Neural cell (in vitro differentiated cells): ENCODE measurements around the gene MPIG6B. TPM values are rescaled to one million over a fixed set of nuclear protein-coding genes. Genes with fewer than 3 reads are reported as not detected.

Source experiments
- H2AFZ ChIP-seq: fragments of 200-600, 300-800 bp; sonication (generic), shearing (Covaris generic); 2 replicates; pipeline ENCODE4 v1.6.0; 2014; ENCODE audit warnings: low read depth, mild to moderate bottlenecking, antibody characterized with exemption, low read length, moderate library complexity
- H3F3A ChIP-seq: fragments of 200-600 bp; shearing (Covaris generic); 2 replicates; pipeline ENCODE4 v1.6.1; 2016; ENCODE audit warnings: mild to moderate bottlenecking, moderate library complexity, mixed read lengths, antibody characterized with exemption, low read length; ENCODE audit not compliant: insufficient read depth, poor library complexity, severe bottlenecking
- H3K27ac ChIP-seq: fragments of 200-600, 300-800 bp; sonication (generic), shearing (Covaris generic); 2 replicates; pipeline ENCODE4 v1.5.1; 2014; ENCODE audit warnings: mild to moderate bottlenecking, low read length, moderate library complexity
- H3K27me3 ChIP-seq: fragments of 300-800, 200-600 bp; sonication (generic), shearing (Covaris generic); 2 replicates; pipeline ENCODE4 v1.6.0; 2014; ENCODE audit warnings: mild to moderate bottlenecking, low read depth, low read length, moderate library complexity; ENCODE audit not compliant: insufficient read depth
- H3K36me3 ChIP-seq: fragments of 300-800, 200-600 bp; sonication (generic), shearing (Covaris generic); 2 replicates; pipeline ENCODE4 v1.5.1; 2014; ENCODE audit warnings: mild to moderate bottlenecking, antibody characterized with exemption, low read length, moderate library complexity; ENCODE audit not compliant: insufficient read depth
- H3K4me2 ChIP-seq: fragments of 300-800, 200-600 bp; sonication (generic), shearing (Covaris generic); 2 replicates; pipeline ENCODE4 v1.6.0; 2014; ENCODE audit warnings: mild to moderate bottlenecking, low read length
- H3K4me3 ChIP-seq: fragments of 300-800, 200-600 bp; sonication (generic), shearing (Covaris generic); 2 replicates; pipeline ENCODE4 v1.5.1; 2014; ENCODE audit warnings: mild to moderate bottlenecking, low read length, moderate library complexity
- H3K79me2 ChIP-seq: fragments of 200-600 bp; shearing (Covaris generic); replicated peaks from 2 replicates; pipeline ENCODE4 v1.6.0; 2014; ENCODE audit warnings: mild to moderate bottlenecking, low read length, moderate library complexity; ENCODE audit not compliant: insufficient read depth
- H3K9ac ChIP-seq: fragments of 300-800, 200-600 bp; sonication (generic), shearing (Covaris generic); 2 replicates; pipeline ENCODE4 v1.6.1; 2016; ENCODE audit warnings: mild to moderate bottlenecking, low read length, mixed read lengths
- H3K9me2 ChIP-seq: fragments of 200-600 bp; shearing (Covaris generic); 2 replicates; pipeline ENCODE4 v1.6.1; 2016; ENCODE audit warnings: mild to moderate bottlenecking, low read length, mixed read lengths; ENCODE audit not compliant: insufficient read depth
- H3K9me3 ChIP-seq: fragments of 200-600, 300-800 bp; sonication (generic), shearing (Covaris generic); 2 replicates; pipeline ENCODE4 v1.6.1; 2016; ENCODE audit warnings: mild to moderate bottlenecking, mixed run types, low read length, moderate library complexity, mixed read lengths
- H4K20me1 ChIP-seq: fragments of 200-600 bp; shearing (Covaris generic); 2 replicates; pipeline ENCODE4 v1.6.1; 2016; ENCODE audit warnings: mild to moderate bottlenecking, mixed run types; ENCODE audit not compliant: insufficient read depth
- EP300 ChIP-seq: fragments of 450-650 bp; conservative IDR thresholded peaks from 2 replicates; pipeline ENCODE4 v1.6.1; 2014; ENCODE audit warnings: antibody characterized with exemption, mild to moderate bottlenecking, moderate library complexity; ENCODE audit not compliant: poor library complexity, severe bottlenecking
- EZH2 ChIP-seq: fragments of 200-600, 300-800 bp; shearing (Covaris generic), sonication (generic); IDR thresholded peaks from 2 replicates; pipeline ENCODE4 v1.6.1; 2014; ENCODE audit warnings: antibody characterized with exemption, low read length, borderline replicate concordance, mild to moderate bottlenecking; ENCODE audit not compliant: insufficient read depth, poor library complexity, severe bottlenecking
- MXI1 ChIP-seq: fragments of 450-650 bp; conservative IDR thresholded peaks from 2 replicates; pipeline ENCODE4 v1.6.1; 2014; ENCODE audit warnings: antibody characterized with exemption, mild to moderate bottlenecking; ENCODE audit not compliant: poor library complexity, severe bottlenecking
- POLR2AphosphoS5 ChIP-seq: IDR thresholded peaks from 2 replicates; pipeline ENCODE4 v1.6.1; 2012
- RAD21 ChIP-seq: fragments of 450-650 bp; conservative IDR thresholded peaks from 2 replicates; pipeline ENCODE4 v1.6.1; 2014; ENCODE audit warnings: antibody characterized with exemption, mild to moderate bottlenecking, moderate library complexity
- SMC3 ChIP-seq: fragments of 450-650 bp; conservative IDR thresholded peaks from 2 replicates; pipeline ENCODE4 v1.6.1; 2014; ENCODE audit warnings: antibody characterized with exemption, mild to moderate bottlenecking, moderate library complexity; ENCODE audit not compliant: poor library complexity
- TAF1 ChIP-seq: IDR thresholded peaks from 2 replicates; pipeline ENCODE4 v1.6.1; 2012; ENCODE audit warnings: low read depth
- polyA plus RNA-seq: library from polyadenylated mRNA; depleted of rRNA; stranded (reverse); fragments of >200 nt; gene quantifications from 2 replicates; pipeline ENCODE4 v1.2.3, GENCODE V29; 2014
- TF ChIP-seq, protein P1 (sequence below): IDR thresholded peaks from 2 replicates; pipeline ENCODE4 v1.6.1; 2012; ENCODE audit warnings: borderline replicate concordance
- TF ChIP-seq, protein P2 (sequence below): fragments of 450-650 bp; IDR thresholded peaks from 2 replicates; pipeline ENCODE4 v1.5.1; 2014; ENCODE audit warnings: antibody characterized with exemption, mild to moderate bottlenecking, moderate library complexity; ENCODE audit not compliant: poor library complexity, severe bottlenecking

The MPIG6B gene
- polyA plus RNA-seq, 1 donor from 2014 or later, result not detected

DNA sequence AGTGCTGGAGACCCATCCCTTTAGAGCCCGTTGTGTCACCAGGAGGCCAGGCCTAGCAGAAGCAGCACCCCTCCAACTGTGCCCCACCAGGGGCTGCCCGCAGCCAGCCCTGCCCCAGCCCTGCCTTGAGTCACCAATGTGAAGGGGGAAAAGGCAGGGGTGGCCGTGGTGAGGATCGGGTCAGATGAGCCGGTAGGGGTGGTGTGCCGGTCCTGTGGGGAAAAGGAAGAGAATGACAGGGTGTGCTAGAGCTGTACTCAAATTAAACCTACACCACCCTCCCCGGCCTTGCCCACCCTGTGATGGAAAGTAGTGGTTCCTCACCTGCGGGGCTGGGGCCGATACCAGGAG lies 42.4 kb downstream of the MPIG6B start:
- Histone ChIP-seq H3F3A (no peaks in the 10 kb centered on the region), H4K20me1 (no peaks in the 10 kb centered on the region), H3K79me2 (no peaks in the 10 kb centered on the region), H3K9me2 (no peaks in the 10 kb centered on the region), H3K4me3 (no peak overlapping the region), H3K27me3 (no peaks in the 10 kb centered on the region), H3K9ac (no peak overlapping the region), H2AFZ (no peak overlapping the region), H3K27ac (no peak overlapping the region), H3K36me3 (no peaks in the 10 kb centered on the region), H3K9me3 (no peaks in the 10 kb centered on the region), H3K4me2 (no peak overlapping the region)
- no peak for TF ChIP-seq POLR2AphosphoS5
- TF ChIP-seq, protein P1, sequence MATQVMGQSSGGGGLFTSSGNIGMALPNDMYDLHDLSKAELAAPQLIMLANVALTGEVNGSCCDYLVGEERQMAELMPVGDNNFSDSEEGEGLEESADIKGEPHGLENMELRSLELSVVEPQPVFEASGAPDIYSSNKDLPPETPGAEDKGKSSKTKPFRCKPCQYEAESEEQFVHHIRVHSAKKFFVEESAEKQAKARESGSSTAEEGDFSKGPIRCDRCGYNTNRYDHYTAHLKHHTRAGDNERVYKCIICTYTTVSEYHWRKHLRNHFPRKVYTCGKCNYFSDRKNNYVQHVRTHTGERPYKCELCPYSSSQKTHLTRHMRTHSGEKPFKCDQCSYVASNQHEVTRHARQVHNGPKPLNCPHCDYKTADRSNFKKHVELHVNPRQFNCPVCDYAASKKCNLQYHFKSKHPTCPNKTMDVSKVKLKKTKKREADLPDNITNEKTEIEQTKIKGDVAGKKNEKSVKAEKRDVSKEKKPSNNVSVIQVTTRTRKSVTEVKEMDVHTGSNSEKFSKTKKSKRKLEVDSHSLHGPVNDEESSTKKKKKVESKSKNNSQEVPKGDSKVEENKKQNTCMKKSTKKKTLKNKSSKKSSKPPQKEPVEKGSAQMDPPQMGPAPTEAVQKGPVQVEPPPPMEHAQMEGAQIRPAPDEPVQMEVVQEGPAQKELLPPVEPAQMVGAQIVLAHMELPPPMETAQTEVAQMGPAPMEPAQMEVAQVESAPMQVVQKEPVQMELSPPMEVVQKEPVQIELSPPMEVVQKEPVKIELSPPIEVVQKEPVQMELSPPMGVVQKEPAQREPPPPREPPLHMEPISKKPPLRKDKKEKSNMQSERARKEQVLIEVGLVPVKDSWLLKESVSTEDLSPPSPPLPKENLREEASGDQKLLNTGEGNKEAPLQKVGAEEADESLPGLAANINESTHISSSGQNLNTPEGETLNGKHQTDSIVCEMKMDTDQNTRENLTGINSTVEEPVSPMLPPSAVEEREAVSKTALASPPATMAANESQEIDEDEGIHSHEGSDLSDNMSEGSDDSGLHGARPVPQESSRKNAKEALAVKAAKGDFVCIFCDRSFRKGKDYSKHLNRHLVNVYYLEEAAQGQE, result no peak
- TF ChIP-seq EZH2, result no peak
- TF ChIP-seq, protein P2, sequence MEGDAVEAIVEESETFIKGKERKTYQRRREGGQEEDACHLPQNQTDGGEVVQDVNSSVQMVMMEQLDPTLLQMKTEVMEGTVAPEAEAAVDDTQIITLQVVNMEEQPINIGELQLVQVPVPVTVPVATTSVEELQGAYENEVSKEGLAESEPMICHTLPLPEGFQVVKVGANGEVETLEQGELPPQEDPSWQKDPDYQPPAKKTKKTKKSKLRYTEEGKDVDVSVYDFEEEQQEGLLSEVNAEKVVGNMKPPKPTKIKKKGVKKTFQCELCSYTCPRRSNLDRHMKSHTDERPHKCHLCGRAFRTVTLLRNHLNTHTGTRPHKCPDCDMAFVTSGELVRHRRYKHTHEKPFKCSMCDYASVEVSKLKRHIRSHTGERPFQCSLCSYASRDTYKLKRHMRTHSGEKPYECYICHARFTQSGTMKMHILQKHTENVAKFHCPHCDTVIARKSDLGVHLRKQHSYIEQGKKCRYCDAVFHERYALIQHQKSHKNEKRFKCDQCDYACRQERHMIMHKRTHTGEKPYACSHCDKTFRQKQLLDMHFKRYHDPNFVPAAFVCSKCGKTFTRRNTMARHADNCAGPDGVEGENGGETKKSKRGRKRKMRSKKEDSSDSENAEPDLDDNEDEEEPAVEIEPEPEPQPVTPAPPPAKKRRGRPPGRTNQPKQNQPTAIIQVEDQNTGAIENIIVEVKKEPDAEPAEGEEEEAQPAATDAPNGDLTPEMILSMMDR, result no peak
- TF ChIP-seq SMC3, result no peak
- TF ChIP-seq TAF1, result no peak
- no peak for TF ChIP-seq MXI1
- no peak for TF ChIP-seq EP300
- no peak for TF ChIP-seq RAD21

DNA sequence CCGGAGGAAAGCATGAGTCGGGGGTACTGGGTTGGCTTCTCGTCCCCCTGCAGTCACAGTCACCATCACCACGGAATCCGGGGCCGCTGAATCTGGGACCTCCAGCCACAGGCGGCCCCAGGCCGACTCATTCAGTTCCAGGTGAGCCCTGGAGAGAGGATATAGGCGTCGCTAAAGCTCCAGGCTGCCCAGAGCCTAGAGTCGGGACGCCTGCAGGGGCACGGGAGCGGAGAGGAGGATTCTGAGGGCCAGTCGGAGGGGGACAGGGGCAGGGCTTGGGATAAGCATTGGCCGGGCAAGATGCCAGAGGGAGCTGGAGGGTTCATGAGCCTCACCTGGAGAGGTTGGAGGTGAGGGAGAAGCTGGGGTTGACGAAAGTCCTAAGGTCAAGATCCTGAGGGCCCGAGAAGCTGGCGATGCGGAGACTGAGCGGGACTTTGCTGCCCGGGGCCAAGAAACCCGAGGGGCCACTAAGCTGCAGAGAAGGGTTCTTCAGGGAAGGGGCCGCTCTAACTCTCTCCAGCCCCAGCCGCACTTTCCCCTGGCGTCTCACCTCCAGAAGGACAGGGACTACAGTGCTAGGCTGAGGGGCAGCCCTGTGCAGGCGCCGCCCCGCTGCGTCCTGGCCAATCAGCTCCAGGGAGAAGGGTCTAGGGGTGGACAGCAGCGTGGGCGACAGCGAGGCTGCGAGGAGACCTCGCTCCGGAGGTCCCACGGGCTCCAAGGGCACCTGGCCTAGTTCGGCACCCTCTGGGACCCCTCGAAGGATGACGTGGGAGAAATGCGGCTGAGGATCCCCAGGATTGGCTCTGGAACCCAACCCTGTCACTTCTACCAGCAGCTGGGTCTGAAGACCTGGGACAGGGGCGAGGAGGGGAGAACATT lies 43.0 kb downstream of the MPIG6B start:
- no peaks in the 10 kb centered on the region for H3K9me3 ChIP-seq
- H3K4me2 ChIP-seq, result no peak overlapping the region
- no peaks in the 10 kb centered on the region for H3K79me2 ChIP-seq
- H3K9ac ChIP-seq, result no peak overlapping the region
- H3K4me3 ChIP-seq, result no peak overlapping the region
- H3F3A ChIP-seq, result no peaks in the 10 kb centered on the region
- TF ChIP-seq, protein P2, result no peak
- TF ChIP-seq EZH2 (no peak), TAF1 (no peak), RAD21 (no peak), MXI1 (no peak), EP300 (no peak), POLR2AphosphoS5 (no peak), SMC3 (no peak)
- TF ChIP-seq, protein P1, result no peak
- H3K9me2 ChIP-seq, result no peaks in the 10 kb centered on the region
- no peaks in the 10 kb centered on the region for H3K27me3 ChIP-seq
- no peaks in the 10 kb centered on the region for H4K20me1 ChIP-seq
- H3K27ac ChIP-seq, result no peak overlapping the region
- H2AFZ ChIP-seq, result no peak overlapping the region
- H3K36me3 ChIP-seq, result no peaks in the 10 kb centered on the region
